ENCODE results near the gene LGR4.
A peak's percentile ranks its signal among the peaks of the same experiment; 100 is the strongest.

LGR4 gene

GRCh38 chr11:27401833-27402316 lies 70.7 kb downstream of the LGR4 start:
- H3K9me3 ChIP-seq (ENCODE audit: control insufficient read depth, insufficient read depth, low read length) = no peaks in the 10 kb centered on the region
- no peaks in the 10 kb centered on the region for H3K27me3 ChIP-seq (ENCODE audit: control insufficient read depth, insufficient read depth, low read length)
- no peak overlapping the region for H3K4me3 ChIP-seq (ENCODE audit: low read depth, low read length)
- no peak overlapping the region for H3K9ac ChIP-seq (ENCODE audit: low read depth, low read length)
- H3K27ac ChIP-seq (ENCODE audit: low read depth, low read length) = no peak overlapping the region
- H3K36me3 ChIP-seq (ENCODE audit: control insufficient read depth, insufficient read depth, low read length) = peaks cover 22% of the 10 kb centered on the region
- H3K4me1 ChIP-seq (ENCODE audit: control insufficient read depth, insufficient read depth, low read length) = peaks cover 12% of the 10 kb centered on the region

- Histone ChIP-seq H3K4me3 (ENCODE audit: low read depth, low read length) (no peak overlapping the region), H3K4me1 (ENCODE audit: control insufficient read depth, insufficient read depth, low read length) (peaks cover 17% of the 10 kb centered on the region), H3K27ac (ENCODE audit: low read depth, low read length) (no peak overlapping the region)
Observed at GRCh38 chr11:27401280-27401832, 71.2 kb downstream of the LGR4 start.

GRCh38 chr11:27398400-27398770 lies 74.2 kb downstream of the LGR4 start:
- Histone ChIP-seq H3K27me3 (ENCODE audit: control insufficient read depth, insufficient read depth, low read length) (no peaks in the 10 kb centered on the region), H3K27ac (ENCODE audit: low read depth, low read length) (no peak overlapping the region), H3K9me3 (ENCODE audit: control insufficient read depth, insufficient read depth, low read length) (no peaks in the 10 kb centered on the region), H3K4me1 (ENCODE audit: control insufficient read depth, insufficient read depth, low read length) (peaks cover 43% of the 10 kb centered on the region), H3K4me3 (ENCODE audit: low read depth, low read length) (no peak overlapping the region), H3K9ac (ENCODE audit: low read depth, low read length) (no peak overlapping the region), H3K36me3 (ENCODE audit: control insufficient read depth, insufficient read depth, low read length) (peaks cover 20% of the 10 kb centered on the region; the same call in 1 of the 2 replicates)

More at GRCh38 chr11:27401280-27401832, 71.2 kb downstream of the LGR4 start:
- Histone ChIP-seq H3K36me3 (ENCODE audit: control insufficient read depth, insufficient read depth, low read length) (peaks cover 17% of the 10 kb centered on the region), H3K27me3 (ENCODE audit: control insufficient read depth, insufficient read depth, low read length) (no peaks in the 10 kb centered on the region), H3K9me3 (ENCODE audit: control insufficient read depth, insufficient read depth, low read length) (no peaks in the 10 kb centered on the region), H3K9ac (ENCODE audit: low read depth, low read length) (no peak overlapping the region)

GRCh38 chr11:27397624-27398399 lies 74.8 kb downstream of the LGR4 start:
- H3K9me3 ChIP-seq (ENCODE audit: control insufficient read depth, insufficient read depth, low read length) = no peaks in the 10 kb centered on the region
- 0 out of 2 replicates have a peak, but pooled peaks cover 16% of the 10 kb centered on the region for H3K36me3 ChIP-seq (ENCODE audit: control insufficient read depth, insufficient read depth, low read length)
- H3K27me3 ChIP-seq (ENCODE audit: control insufficient read depth, insufficient read depth, low read length) = no peaks in the 10 kb centered on the region
- H3K9ac ChIP-seq (ENCODE audit: low read depth, low read length) = no peak overlapping the region
- no peak overlapping the region for H3K4me3 ChIP-seq (ENCODE audit: low read depth, low read length)
- peaks cover 48% of the 10 kb centered on the region for H3K4me1 ChIP-seq (ENCODE audit: control insufficient read depth, insufficient read depth, low read length)
- no peak overlapping the region for H3K27ac ChIP-seq (ENCODE audit: low read depth, low read length)

GRCh38 chr11:27396259-27396839 lies 76.2 kb downstream of the LGR4 start:
- Histone ChIP-seq H3K27me3 (ENCODE audit: control insufficient read depth, insufficient read depth, low read length) (no peaks in the 10 kb centered on the region), H3K27ac (ENCODE audit: low read depth, low read length) (peak overlapping the region; percentile 48), H3K4me3 (ENCODE audit: low read depth, low read length) (no peak overlapping the region), H3K4me1 (ENCODE audit: control insufficient read depth, insufficient read depth, low read length) (peaks cover 62% of the 10 kb centered on the region), H3K36me3 (ENCODE audit: control insufficient read depth, insufficient read depth, low read length) (peaks cover 18% of the 10 kb centered on the region; the same call in 1 of the 2 replicates), H3K9ac (ENCODE audit: low read depth, low read length) (no peak overlapping the region), H3K9me3 (ENCODE audit: control insufficient read depth, insufficient read depth, low read length) (no peaks in the 10 kb centered on the region)

- H3K27ac ChIP-seq (ENCODE audit: low read depth, low read length) = peak overlapping the region; percentile 48
- no peak overlapping the region for H3K4me3 ChIP-seq (ENCODE audit: low read depth, low read length)
- H3K9ac ChIP-seq (ENCODE audit: low read depth, low read length) = no peak overlapping the region
- no peaks in the 10 kb centered on the region for H3K27me3 ChIP-seq (ENCODE audit: control insufficient read depth, insufficient read depth, low read length)
- H3K36me3 ChIP-seq (ENCODE audit: control insufficient read depth, insufficient read depth, low read length) = peaks cover 22% of the 10 kb centered on the region
- peaks cover 68% of the 10 kb centered on the region for H3K4me1 ChIP-seq (ENCODE audit: control insufficient read depth, insufficient read depth, low read length)
- H3K9me3 ChIP-seq (ENCODE audit: control insufficient read depth, insufficient read depth, low read length) = no peaks in the 10 kb centered on the region
Observed at GRCh38 chr11:27395556-27396258, 76.9 kb downstream of the LGR4 start.

- Histone ChIP-seq H3K36me3 (ENCODE audit: control insufficient read depth, insufficient read depth, low read length) (peaks cover 30% of the 10 kb centered on the region), H3K4me3 (ENCODE audit: low read depth, low read length) (no peak overlapping the region), H3K4me1 (ENCODE audit: control insufficient read depth, insufficient read depth, low read length) (peaks cover 77% of the 10 kb centered on the region), H3K27me3 (ENCODE audit: control insufficient read depth, insufficient read depth, low read length) (no peaks in the 10 kb centered on the region), H3K27ac (ENCODE audit: low read depth, low read length) (peak overlapping the region; percentile 48), H3K9ac (ENCODE audit: low read depth, low read length) (no peak overlapping the region), H3K9me3 (ENCODE audit: control insufficient read depth, insufficient read depth, low read length) (no peaks in the 10 kb centered on the region)
Observed at GRCh38 chr11:27394781-27395228, 77.8 kb downstream of the LGR4 start.

GRCh38 chr11:27392278-27393114 lies 80.1 kb downstream of the LGR4 start:
- H3K9me3 ChIP-seq (ENCODE audit: control insufficient read depth, insufficient read depth, low read length) = no peaks in the 10 kb centered on the region
- peaks cover 29% of the 10 kb centered on the region for H3K36me3 ChIP-seq (ENCODE audit: control insufficient read depth, insufficient read depth, low read length)
- no peaks in the 10 kb centered on the region for H3K27me3 ChIP-seq (ENCODE audit: control insufficient read depth, insufficient read depth, low read length)
- H3K4me1 ChIP-seq (ENCODE audit: control insufficient read depth, insufficient read depth, low read length) = peaks cover 91% of the 10 kb centered on the region
- no peak overlapping the region for H3K4me3 ChIP-seq (ENCODE audit: low read depth, low read length)
- no peak overlapping the region for H3K9ac ChIP-seq (ENCODE audit: low read depth, low read length)
- H3K27ac ChIP-seq (ENCODE audit: low read depth, low read length) = peak overlapping the region; percentile 72

- peak overlapping the region; percentile 62 for H3K27ac ChIP-seq (ENCODE audit: low read depth, low read length)
- peaks cover 94% of the 10 kb centered on the region for H3K4me1 ChIP-seq (ENCODE audit: control insufficient read depth, insufficient read depth, low read length)
- H3K9me3 ChIP-seq (ENCODE audit: control insufficient read depth, insufficient read depth, low read length) = no peaks in the 10 kb centered on the region
- H3K9ac ChIP-seq (ENCODE audit: low read depth, low read length) = no peak overlapping the region
- H3K36me3 ChIP-seq (ENCODE audit: control insufficient read depth, insufficient read depth, low read length) = peaks cover 29% of the 10 kb centered on the region
- H3K4me3 ChIP-seq (ENCODE audit: low read depth, low read length) = no peak overlapping the region
- no peaks in the 10 kb centered on the region for H3K27me3 ChIP-seq (ENCODE audit: control insufficient read depth, insufficient read depth, low read length)
Observed at GRCh38 chr11:27391331-27392015, 81.1 kb downstream of the LGR4 start.

All from HUES48 (cell line).